ENCODE data around the gene MICAL3.

The MICAL3 gene

DNA sequence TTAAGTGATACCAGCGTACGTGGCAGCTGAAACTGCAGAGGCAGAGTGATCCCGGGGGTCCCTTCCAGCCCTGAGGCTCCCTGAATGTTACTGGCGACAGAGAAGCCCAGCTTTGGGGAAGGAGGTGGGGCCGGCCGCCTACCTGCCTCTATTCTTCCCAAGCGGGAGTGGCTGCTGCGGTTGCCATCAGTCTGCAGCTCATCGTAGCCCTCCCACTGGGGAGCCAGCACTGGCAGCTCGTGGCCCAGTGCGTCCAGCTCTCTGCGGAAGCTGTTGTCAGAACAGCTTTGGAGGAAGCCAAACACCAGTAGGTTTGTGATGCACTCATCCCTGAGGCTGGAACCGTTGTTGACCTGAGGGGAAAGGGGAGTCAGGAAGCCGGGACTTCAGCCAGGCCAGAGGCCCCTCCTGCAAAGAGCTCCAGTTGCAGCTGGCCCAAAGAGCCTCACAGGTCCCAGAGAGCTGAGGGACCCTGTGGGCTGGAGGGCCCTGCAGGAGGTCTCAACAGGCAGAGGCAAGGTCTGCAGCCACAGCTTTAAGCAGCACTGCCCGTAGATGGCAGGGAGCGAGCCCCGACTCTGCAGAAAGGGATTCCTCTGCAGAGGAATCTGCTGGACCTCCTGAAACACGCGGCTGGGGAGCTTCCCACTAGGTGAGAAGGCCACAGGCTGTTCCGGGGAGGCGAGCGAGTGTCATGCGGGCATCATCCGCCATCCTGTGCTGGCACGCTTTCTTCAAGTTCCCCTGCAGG is 280.5 kb downstream of the MICAL3 start:
- no peak for DNase-seq

DNA sequence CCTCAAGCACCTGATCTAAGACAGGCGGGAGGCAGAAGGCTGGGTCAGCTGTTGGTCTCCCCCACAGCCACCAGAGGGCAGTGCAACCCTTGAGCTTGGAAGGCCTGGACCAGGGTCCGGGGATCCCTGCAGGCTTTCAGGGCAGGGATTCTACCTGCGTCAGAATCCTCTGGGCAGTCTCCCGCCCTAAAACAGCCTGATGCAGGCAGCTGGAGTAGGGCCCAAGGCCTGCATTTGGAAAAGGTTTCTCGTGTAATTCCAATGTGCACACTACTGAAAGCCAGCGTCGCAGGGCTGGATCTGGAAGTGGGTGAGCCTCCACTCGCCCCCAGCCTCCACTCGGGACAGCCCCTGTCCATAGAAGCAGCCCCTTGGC is 281.8 kb downstream of the MICAL3 start:
- peak; percentile 37 for DNase-seq

GRCh38 chr22:17741866-17742526 is 282.4 kb downstream of the MICAL3 start:
- no peak for DNase-seq

GRCh38 chr22:17739196-17739975 is 285.0 kb downstream of the MICAL3 start:
- no peak for DNase-seq

DNA sequence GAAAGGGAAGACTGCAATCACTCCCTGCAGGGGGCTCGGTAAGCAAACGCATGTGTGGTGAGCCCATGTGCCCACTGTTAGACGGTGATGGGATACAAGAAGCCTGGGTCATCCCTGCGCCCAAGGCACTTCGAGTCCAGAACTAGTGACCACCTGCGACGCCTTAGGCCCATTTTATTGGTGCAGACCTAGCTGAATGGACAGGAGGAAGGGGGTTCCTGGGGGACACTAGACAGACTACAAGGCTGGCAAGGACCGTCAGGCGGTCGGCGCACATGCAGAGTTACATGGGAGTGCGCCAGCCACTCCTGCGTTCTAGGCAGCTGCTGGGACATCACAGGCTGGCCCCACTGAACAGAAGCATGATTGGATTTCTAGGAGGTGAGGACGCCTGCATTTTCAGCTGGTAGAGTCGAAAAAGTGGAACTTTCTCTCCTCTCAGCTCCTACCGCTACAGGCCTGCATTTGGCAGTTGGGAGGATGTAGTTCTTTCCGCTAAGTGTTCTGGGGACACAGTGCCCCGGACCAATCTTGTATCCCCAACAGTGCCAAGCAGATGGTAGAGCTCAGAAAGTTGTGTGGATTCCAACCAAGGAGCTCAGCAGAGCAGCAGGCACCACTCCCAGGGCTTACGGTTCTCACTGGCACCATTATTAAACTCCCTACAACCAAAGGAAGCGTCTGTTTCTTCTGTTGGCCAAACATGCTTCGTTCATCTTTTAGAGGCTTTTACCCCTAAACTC is 285.8 kb downstream of the MICAL3 start:
- DNase-seq = no peak
